Fibroblast of pulmonary artery (primary cell): Measurements from ENCODE around the gene PCGF1.

Experiments
- DNase-seq: peaks from one replicate; pipeline ENCODE4 v3.0.0-alpha.2; 2010; ENCODE audit warnings: low read depth
- H3K4me3 ChIP-seq: replicated peaks from 2 replicates; pipeline ENCODE4 v1.5.1; 2011; ENCODE audit warnings: low read depth, mild to moderate bottlenecking, control low read depth, low read length, moderate library complexity
- CTCF ChIP-seq: IDR thresholded peaks from 2 replicates; pipeline ENCODE4 v1.5.1; 2011; ENCODE audit warnings: mild to moderate bottlenecking, control low read depth, low read length, inconsistent platforms; ENCODE audit errors: missing control alignments

PCGF1 gene

GRCh38 chr2:74535440-74535965, 28.0 kb upstream of the PCGF1 start:
- no peak overlapping the region for H3K4me3 ChIP-seq
- TF ChIP-seq CTCF = no peak
- DNase-seq = no peak

DNA sequence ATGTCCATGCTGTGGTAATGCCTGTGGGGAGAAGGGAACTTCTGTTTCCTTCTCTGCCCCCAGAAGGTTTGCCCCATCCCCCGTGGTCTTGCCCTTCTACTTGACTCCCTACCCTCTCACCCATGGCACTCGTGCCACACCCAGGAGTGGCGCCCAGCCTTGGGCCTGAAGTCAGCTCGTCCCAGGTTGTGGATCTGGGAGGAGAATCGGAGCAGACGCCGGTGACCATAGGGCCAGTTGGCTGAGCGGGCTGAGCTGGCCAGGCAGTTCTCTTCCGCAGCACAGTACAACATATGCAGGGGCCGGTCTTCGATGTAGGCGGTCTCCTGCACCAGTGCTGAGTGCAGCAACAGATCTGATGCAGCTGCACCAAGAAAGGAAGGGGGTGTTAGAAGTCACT, 26.9 kb upstream of the PCGF1 start:
- TF ChIP-seq CTCF = no peak
- no peak overlapping the region for H3K4me3 ChIP-seq
- no peak for DNase-seq

- TF ChIP-seq CTCF = no peak
Measured at GRCh38 chr2:74533464-74533863, 26.0 kb upstream of the PCGF1 start.

DNA sequence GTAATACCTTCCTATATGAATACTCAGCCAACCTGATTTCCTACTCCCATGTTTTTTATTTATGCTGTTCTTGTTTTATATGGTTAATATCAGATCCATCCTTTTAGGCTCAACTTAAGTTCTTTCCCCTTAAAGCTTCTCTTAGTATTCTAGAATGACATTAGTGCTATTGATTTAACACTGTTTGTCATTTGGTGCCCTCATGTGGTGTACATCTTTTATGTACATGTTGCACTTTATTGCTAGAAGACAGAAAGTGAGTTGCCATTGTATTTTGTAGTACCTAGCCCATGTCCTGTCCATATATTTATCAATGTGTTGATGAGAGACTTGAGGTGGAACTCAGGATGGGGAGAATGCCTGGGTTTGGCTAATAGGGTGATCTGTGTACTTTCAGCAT, 24.7 kb upstream of the PCGF1 start:
- DNase-seq = peak; percentile 72
- peak; percentile 36 for TF ChIP-seq CTCF
- H3K4me3 ChIP-seq = no peak overlapping the region

More at GRCh38 chr2:74533464-74533863, 26.0 kb upstream of the PCGF1 start:
- DNase-seq = no peak
- H3K4me3 ChIP-seq = no peak overlapping the region

DNA sequence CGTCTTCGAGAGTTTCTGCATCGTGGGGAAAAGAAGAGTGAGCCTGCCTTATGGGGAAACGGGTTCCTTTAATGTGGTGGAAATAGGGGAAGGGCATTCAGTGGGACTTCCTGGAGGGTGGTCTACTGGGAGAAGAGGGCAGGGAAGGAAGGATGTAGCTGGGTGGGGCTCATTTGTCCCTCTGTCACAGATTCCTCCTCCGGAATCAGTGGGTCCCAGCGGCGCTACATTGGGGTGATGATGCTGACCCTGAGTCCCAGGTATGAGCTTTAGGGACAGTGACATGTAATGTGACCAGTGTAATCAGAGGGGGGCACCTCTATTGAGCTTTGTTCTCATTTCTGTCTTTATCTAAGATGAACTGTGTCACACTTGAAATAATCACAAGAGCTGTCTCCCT, 24.2 kb upstream of the PCGF1 start:
- no peak for DNase-seq
- no peak overlapping the region for H3K4me3 ChIP-seq
- TF ChIP-seq CTCF = no peak

DNA sequence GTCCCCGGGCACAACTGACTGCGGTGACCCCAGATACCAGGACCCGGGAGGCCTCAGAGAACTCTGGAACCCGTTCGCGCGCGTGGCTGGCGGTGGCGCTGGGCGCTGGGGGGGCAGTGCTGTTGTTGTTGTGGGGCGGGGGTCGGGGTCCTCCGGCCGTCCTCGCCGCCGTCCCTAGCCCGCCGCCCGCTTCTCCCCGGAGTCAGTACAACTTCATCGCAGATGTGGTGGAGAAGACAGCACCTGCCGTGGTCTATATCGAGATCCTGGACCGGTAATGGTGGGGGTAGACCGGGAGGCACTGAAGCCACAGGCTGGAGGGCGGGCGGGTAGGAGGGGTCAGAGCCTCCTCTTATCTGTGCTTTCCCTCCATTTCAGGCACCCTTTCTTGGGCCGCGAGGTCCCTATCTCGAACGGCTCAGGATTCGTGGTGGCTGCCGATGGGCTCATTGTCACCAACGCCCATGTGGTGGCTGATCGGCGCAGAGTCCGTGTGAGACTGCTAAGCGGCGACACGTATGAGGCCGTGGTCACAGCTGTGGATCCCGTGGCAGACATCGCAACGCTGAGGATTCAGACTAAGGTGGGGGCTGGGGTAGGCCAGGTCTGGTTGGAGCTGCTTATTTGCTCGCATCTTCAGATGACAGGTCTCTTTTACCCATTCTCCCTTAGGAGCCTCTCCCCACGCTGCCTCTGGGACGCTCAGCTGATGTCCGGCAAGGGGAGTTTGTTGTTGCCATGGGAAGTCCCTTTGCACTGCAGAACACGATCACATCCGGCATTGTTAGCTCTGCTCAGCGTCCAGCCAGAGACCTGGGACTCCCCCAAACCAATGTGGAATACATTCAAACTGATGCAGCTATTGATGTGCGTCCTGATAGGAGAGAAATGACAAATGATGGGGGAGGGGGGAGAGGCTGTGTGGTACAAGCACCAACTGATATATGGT, 23.0 kb upstream of the PCGF1 start:
- H3K4me3 ChIP-seq = peak overlapping the region; percentile 98
- TF ChIP-seq CTCF = no peak
- DNase-seq = peak; percentile 54
